ENCODE data around the gene IL17A.
"Not testable (repeated sequence)": the region's sequence is repeated elsewhere in the genome, so short reads cannot be mapped to it uniquely, and the experiment has no call there.

Gene IL17A

GRCh38 chr6:52167267-52167666 lies 18.9 kb upstream of the IL17A start:
- TF ChIP-seq CTCF (IDR thresholded peaks at IDR 0.05; ENCODE audit: low read depth, low read length), result no peak
- no peak for DNase-seq (ENCODE audit: extremely low read depth, low read depth)

- not testable (repeated sequence) for DNase-seq (ENCODE audit: extremely low read depth, low read depth)
Observed at GRCh38 chr6:52168351-52168750, 17.8 kb upstream of the IL17A start.

- no peak for TF ChIP-seq CTCF (IDR thresholded peaks at IDR 0.05; ENCODE audit: low read depth, low read length)
- no peak for DNase-seq (ENCODE audit: extremely low read depth, low read depth)
Observed at GRCh38 chr6:52174118-52174517, 12.1 kb upstream of the IL17A start.

GRCh38 chr6:52176550-52176949 lies 9.6 kb upstream of the IL17A start:
- DNase-seq (ENCODE audit: extremely low read depth, low read depth), result no peak
- no peak for TF ChIP-seq CTCF (IDR thresholded peaks at IDR 0.05; ENCODE audit: low read depth, low read length)

- no peak for DNase-seq (ENCODE audit: extremely low read depth, low read depth)
- no peak for TF ChIP-seq CTCF (IDR thresholded peaks at IDR 0.05; ENCODE audit: low read depth, low read length)
Observed at GRCh38 chr6:52177961-52178360, 8.2 kb upstream of the IL17A start.

GRCh38 chr6:52180787-52181558 lies 5.2 kb upstream of the IL17A start:
- TF ChIP-seq CTCF (IDR thresholded peaks at IDR 0.05; ENCODE audit: low read depth, low read length), result no peak
- no peak for DNase-seq (ENCODE audit: extremely low read depth, low read depth)

GRCh38 chr6:52183131-52183713 lies 3.0 kb upstream of the IL17A start:
- TF ChIP-seq CTCF (IDR thresholded peaks at IDR 0.05; ENCODE audit: low read depth, low read length), result no peak

GRCh38 chr6:52186480-52186879 lies 305 bp downstream of the IL17A start:
- no peak for DNase-seq (ENCODE audit: extremely low read depth, low read depth)
- no peak for TF ChIP-seq CTCF (IDR thresholded peaks at IDR 0.05; ENCODE audit: low read depth, low read length)

More at GRCh38 chr6:52183131-52183713, 3.0 kb upstream of the IL17A start:
- DNase-seq (ENCODE audit: extremely low read depth, low read depth), result no peak

Data from AG09319 (cell line).